ENCODE data around the gene XAF1.

XAF1 gene

GRCh38 chr17:6711681-6712057 lies 44.2 kb upstream of the XAF1 start:
- no peak for TF ChIP-seq CTCF (conservative IDR thresholded peaks at IDR 0.05; ENCODE audit: control insufficient read depth, insufficient read depth, low read depth, low read length)

GRCh38 chr17:6712058-6712853 lies 43.6 kb upstream of the XAF1 start:
- TF ChIP-seq CTCF (conservative IDR thresholded peaks at IDR 0.05; ENCODE audit: control insufficient read depth, insufficient read depth, low read depth, low read length) = no peak
- DNase-seq (ENCODE audit: low read depth) = no peak
- H3K4me3 ChIP-seq (ENCODE audit: control insufficient read depth, low read depth, low read length) = no peak overlapping the region

More at GRCh38 chr17:6711681-6712057, 44.2 kb upstream of the XAF1 start:
- no peak for DNase-seq (ENCODE audit: low read depth)
- no peak overlapping the region for H3K4me3 ChIP-seq (ENCODE audit: control insufficient read depth, low read depth, low read length)

- no peak overlapping the region for H3K4me3 ChIP-seq (ENCODE audit: control insufficient read depth, low read depth, low read length)
- TF ChIP-seq CTCF (conservative IDR thresholded peaks at IDR 0.05; ENCODE audit: control insufficient read depth, insufficient read depth, low read depth, low read length) = no peak
- DNase-seq (ENCODE audit: low read depth) = no peak
Observed at GRCh38 chr17:6712854-6713129, 43.1 kb upstream of the XAF1 start.

- DNase-seq (ENCODE audit: low read depth) = peak; percentile 18
- peak; percentile 5 for TF ChIP-seq CTCF (conservative IDR thresholded peaks at IDR 0.05; ENCODE audit: control insufficient read depth, insufficient read depth, low read depth, low read length)
Observed at GRCh38 chr17:6713130-6713917, 42.5 kb upstream of the XAF1 start, which contains the start of gene SLC13A5. TSS of gene SLC13A5 (minus strand) at chr17:6713369. CDS start at chr17:6713333, 36 bp downstream.

GRCh38 chr17:6713918-6714271 lies 42.0 kb upstream of the XAF1 start:
- no peak overlapping the region for H3K4me3 ChIP-seq (ENCODE audit: control insufficient read depth, low read depth, low read length)
- no peak for DNase-seq (ENCODE audit: low read depth)

More at GRCh38 chr17:6713130-6713917, 42.5 kb upstream of the XAF1 start, which contains the start of gene SLC13A5:
- H3K4me3 ChIP-seq (ENCODE audit: control insufficient read depth, low read depth, low read length) = no peak within 1 kb of the TSS

GRCh38 chr17:6714315-6714874 lies 41.5 kb upstream of the XAF1 start:
- no peak for DNase-seq (ENCODE audit: low read depth)
- H3K4me3 ChIP-seq (ENCODE audit: control insufficient read depth, low read depth, low read length) = no peak overlapping the region
- no peak for TF ChIP-seq CTCF (conservative IDR thresholded peaks at IDR 0.05; ENCODE audit: control insufficient read depth, insufficient read depth, low read depth, low read length)

More at GRCh38 chr17:6713918-6714271, 42.0 kb upstream of the XAF1 start:
- TF ChIP-seq CTCF (conservative IDR thresholded peaks at IDR 0.05; ENCODE audit: control insufficient read depth, insufficient read depth, low read depth, low read length) = no peak
